Urinary bladder (tissue), 4 donors: ENCODE measurements around the gene MYOF. TPM values are rescaled to one million over a fixed set of nuclear protein-coding genes. Genes with fewer than 3 reads are reported as not detected.
"Not testable (repeated sequence)": the region's sequence is repeated elsewhere in the genome, so short reads cannot be mapped to it uniquely, and the experiment has no call there.

Experiments used
- DNase-seq: peaks from one replicate; pipeline ENCODE4 v3.0.0-alpha.2; 2015; ENCODE audit errors: extremely low spot score
- H3K27ac ChIP-seq: one replicate; pipeline ENCODE4 v1.5.1; 2013; ENCODE audit warnings: low read depth, mild to moderate bottlenecking, moderate library complexity
- H3K36me3 ChIP-seq: one replicate; pipeline ENCODE4 v1.6.1; 2013; ENCODE audit warnings: mild to moderate bottlenecking, moderate library complexity; ENCODE audit not compliant: insufficient read depth
- H3K4me1 ChIP-seq: one replicate; pipeline ENCODE4 v1.6.1; 2013; ENCODE audit warnings: mild to moderate bottlenecking, moderate library complexity; ENCODE audit not compliant: insufficient read depth
- H3K4me3 ChIP-seq: one replicate; pipeline ENCODE4 v1.5.1; 2013; ENCODE audit warnings: low read depth, low read length
- WGBS: extraction: QIAGEN DNeasy Blood & Tissue Kit; methylation state at CpG from one replicate; pipeline ENCODE4 v1.1.7; 2013; 5-methylcytosine and 5-hydroxymethylcytosine counted together
- polyA plus RNA-seq: library from polyadenylated mRNA; stranded (reverse); fragments of 200-250 nt; gene quantifications from one replicate; pipeline ENCODE4 v1.2.3, GENCODE V29; 2013
- total RNA-seq: library from RNA; depleted of rRNA; stranded (reverse); fragments of >200 nt; gene quantifications from one replicate; pipeline ENCODE4 v1.2.3, GENCODE V29; 2014
- donor health status: healthy with polysubstance abuse.
- donor health status: healthy.

The MYOF gene
- total and polyA plus RNA-seq, 2 donors, result 61.3 to 99.1 TPM

DNA sequence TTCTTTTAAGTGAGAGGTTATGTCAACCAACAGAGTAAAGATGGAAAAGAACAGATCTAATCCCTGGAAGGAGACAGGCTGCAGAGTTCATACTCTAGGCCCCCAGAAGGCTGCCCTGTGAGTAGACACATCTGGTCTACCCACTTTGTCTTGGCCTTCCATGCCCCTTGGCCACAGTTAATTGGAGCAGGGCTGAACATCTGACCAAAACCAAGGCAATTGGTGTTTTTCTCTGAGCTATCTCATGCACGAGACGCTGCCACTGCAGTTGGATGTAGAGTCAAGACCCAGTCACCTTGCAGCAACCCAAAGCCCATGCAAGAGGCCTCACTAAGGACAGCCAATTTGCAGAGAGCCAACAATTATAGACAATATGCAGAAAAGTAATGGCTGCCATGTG is 9.0 kb downstream of the MYOF start:
- no peak for DNase-seq

DNA sequence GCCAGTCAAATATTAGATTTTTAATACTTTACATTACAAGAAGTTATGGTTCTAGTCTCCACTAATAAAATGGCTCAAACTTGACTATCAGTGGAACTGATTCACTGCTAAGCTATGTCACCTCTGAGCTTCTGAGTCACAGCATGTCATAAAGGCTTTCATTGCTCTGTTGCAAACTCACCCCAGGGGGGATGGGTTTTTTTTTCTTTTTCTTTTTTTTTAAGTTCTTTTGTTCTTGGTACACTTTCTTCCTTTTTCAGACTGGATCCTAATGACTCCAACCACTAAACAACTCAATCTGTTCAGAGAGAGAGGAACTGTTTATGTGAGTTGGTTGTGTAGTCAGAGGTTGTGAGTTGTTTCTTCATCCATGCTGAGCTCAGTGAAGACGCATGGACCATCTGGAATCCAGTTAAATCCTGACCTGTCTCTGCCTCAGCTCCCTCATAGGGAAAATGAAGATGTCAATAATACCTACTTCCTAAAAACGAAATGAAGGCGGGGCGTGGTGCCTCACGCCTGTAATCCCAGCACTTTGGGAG is 11.0 kb downstream of the MYOF start:
- Histone ChIP-seq H3K4me3 (no peak overlapping the region), H3K36me3 (no peaks in the 10 kb centered on the region), H3K4me1 (no peaks in the 10 kb centered on the region), H3K27ac (peak overlapping the region; percentile 70)
- 71% methylated on average over 5 of the region's 5 CpGs for WGBS
- peak; percentile 56 for DNase-seq

More for the DNA sequence above, 9.0 kb downstream of the MYOF start:
- no peak overlapping the region for H3K27ac ChIP-seq
- 95% methylated on average over 2 of the region's 2 CpGs for WGBS
- no peak overlapping the region for H3K4me3 ChIP-seq
- no peaks in the 10 kb centered on the region for H3K36me3 ChIP-seq
- no peaks in the 10 kb centered on the region for H3K4me1 ChIP-seq

DNA sequence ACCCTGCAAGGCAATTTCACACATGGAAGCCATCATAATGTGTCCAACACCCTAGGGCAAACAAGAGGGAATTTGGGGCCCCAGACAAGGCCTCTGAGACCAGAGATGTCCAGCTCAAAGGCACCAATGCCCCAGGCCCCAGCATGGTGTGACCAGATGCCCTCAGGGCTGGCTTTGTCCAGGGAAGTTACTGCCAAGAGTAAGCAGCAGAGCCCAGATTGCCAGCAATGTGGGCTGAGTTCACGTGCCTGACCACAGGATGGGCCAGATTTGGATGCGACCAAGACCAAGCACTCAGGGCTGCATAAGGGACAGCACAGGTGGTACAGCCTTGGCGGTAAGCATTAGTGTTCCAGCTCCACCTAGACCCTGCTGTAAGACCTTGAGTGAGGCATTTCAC is 12.7 kb downstream of the MYOF start:
- 89% methylated on average over 3 of the region's 3 CpGs for WGBS
- Histone ChIP-seq H3K4me3 (no peak overlapping the region), H3K4me1 (no peaks in the 10 kb centered on the region), H3K27ac (peak overlapping the region; percentile 13), H3K36me3 (no peaks in the 10 kb centered on the region)
- DNase-seq, result no peak

DNA sequence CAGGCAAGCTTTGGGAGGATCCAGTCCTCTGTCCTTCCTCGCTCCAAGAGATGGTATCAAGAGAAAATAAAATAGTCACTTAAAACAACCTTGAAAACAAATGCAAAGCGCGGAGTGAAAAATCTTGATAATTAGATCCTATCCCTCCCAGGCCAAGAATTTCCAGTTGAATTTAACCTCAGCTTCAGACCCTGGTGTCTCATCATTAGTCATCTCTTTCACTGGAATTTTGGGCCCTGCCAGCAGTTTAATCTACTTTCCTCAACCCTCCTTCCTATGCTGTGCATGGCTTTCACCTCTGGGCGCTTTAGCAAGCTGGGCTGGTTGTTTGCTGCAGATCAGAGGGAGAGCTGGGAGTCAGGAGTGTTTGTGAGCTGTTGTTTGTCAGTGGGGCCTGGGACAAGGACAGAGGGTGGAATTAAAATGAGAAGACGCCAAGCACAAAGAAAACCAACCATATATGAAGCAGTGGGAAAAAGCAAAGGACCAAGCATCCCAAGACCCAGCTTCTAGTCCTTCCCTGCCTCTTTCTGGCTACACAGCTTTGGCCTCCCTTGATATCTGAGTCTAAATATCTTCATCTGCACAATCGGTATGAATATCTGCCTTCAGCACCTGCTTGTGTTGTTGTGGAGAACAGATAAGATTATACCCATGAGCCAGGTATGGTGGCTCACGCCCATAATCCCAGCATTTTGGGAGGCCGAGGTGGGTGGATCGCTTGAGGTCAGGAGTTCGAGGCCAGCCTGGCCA is 13.5 kb downstream of the MYOF start:
- Histone ChIP-seq H3K4me3 (no peak overlapping the region), H3K27ac (peak overlapping the region; percentile 33), H3K4me1 (peaks cover 2% of the 10 kb centered on the region), H3K36me3 (no peaks in the 10 kb centered on the region)
- no peak for DNase-seq
- 60% methylated on average over 10 of the region's 10 CpGs for WGBS

DNA sequence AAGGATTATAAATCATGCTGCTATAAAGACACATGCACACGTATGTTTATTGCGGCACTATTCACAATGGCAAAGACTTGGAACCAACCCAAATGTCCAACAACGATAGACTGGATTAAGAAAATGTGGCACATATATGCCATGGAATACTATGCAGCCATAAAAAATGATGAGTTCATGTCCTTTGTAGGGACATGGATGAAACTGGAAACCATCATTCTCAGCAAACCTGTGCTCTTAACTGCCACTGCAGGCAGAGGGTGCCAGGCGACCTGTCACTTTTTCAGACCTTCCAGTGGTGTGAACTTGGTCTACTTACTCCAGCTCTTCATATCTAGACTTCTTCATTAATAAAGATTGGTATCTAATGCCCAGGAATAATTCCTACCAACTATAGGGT is 14.5 kb downstream of the MYOF start:
- H3K27ac ChIP-seq, result peak overlapping the region; percentile 14
- not testable (repeated sequence) for DNase-seq, H3K4me1 ChIP-seq, H3K36me3 ChIP-seq, H3K4me3 ChIP-seq
- 75% methylated on average over 2 of the region's 4 CpGs for WGBS

DNA sequence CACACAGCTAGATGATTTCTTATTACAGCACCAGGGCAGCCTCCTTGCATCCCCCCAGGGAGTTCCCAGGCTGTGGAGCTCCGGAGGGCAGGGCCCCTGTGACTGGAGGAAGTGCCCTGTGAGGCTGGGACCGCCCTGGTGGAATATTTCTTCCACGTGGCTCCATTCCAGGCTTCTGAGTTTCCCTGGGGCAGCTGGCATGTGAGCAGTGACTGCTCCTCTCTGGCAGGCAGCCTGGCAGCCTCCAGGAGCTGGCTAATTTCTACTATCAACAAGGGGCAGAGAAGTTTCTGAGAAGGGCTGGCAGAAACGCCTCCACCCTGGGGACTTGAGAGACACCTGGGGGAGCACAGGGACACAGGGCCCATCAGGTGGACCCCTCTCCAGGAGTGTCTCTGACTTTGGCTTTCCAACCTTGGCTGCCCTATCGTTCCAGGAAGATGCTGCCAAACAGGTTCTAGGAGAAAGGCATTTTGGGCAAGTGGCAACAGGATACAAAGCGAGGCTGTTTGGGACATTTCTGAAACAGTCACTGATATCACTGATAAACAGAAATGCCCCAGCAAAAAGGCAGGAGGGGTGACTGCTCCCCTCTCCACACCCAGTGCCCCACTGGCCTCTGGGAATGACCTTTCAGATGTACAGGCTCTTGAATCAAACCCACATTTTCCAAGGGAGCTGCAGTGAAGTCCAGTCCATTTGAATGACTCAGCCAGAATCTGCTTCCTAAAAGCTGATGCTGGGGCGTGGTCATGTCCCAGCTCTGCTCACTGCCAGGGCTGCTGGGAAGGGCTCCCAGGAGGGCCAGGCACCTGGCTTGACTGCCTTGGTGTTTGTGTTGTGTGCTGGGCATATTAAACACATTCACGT is 16.1 kb downstream of the MYOF start:
- peaks cover 2% of the 10 kb centered on the region for H3K4me1 ChIP-seq
- WGBS, result 25% methylated on average over 8 of the region's 8 CpGs
- H3K36me3 ChIP-seq, result no peaks in the 10 kb centered on the region
- peak; percentile 89 for DNase-seq
- no peak overlapping the region for H3K4me3 ChIP-seq
- peak overlapping the region; percentile 90 for H3K27ac ChIP-seq

DNA sequence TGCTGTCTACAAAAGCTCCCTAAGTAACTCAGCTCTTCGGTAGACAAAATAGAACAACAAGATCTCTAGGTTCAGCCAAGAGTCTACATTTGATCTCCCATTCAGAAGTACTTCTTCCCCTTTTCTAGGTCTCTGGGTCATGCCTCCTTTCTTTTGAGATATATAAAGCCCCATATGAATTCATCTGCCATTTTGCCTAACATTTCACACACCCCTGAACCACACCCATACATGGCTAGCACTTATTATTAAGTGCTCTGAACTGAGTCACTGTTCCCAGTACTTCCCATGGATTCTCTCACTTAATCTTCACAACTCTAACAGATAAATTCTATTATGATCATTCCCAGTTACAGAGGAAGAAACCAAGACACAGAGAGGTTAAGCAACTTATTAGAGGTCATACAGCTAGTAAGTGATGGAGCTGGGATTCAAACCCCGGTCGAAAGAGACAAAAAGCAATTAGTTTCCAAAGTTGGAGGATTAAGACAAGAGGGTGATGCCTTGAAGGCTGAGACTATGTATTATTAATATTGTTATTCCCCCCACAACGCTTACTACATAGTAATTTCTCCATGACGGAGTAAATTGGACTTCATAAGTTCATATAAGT is 17.3 kb downstream of the MYOF start:
- Histone ChIP-seq H3K4me1 (peaks cover 2% of the 10 kb centered on the region), H3K36me3 (no peaks in the 10 kb centered on the region), H3K27ac (peak overlapping the region; percentile 71), H3K4me3 (no peak overlapping the region)
- no peak for DNase-seq
- WGBS, result 75% methylated on average over 5 of the region's 5 CpGs

DNA sequence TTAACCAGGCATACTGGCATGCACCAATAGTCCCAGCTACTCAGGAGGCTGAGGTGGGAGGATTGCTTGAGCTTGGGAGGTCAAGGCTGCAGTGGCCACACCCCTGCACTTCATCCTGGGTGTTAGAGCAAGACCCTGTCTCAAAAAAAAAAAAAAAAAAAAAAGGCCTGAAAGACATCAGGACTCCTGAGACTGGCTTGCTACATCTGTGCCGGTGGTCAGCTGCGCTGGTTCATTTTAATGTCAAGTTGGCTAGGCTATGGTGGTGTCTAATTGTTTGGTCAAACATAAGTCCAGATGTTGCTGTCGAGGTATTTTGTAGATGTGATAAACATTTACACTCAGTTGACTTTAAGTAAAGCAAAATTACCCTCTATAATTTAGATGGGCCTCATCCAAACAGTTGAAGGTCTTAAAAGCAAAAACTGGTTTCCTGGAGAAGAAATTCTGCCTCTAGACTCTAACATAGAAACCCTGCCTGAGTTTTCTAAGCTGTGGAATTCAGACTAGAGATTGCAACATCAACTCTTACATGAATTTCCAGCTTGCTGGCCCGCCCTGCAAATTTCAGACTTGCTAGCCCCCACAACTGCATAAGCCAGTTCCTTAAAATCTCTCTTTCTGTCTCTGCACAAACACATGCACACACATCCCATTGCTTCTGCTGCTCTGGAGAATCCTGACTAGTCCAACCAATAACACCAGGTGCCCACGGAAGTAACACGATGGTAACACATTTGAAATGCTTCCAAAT is 18.2 kb downstream of the MYOF start:
- Histone ChIP-seq H3K4me3 (no peak overlapping the region), H3K27ac (peak overlapping the region; percentile 48), H3K4me1 (peaks cover 3% of the 10 kb centered on the region), H3K36me3 (no peaks in the 10 kb centered on the region)
- 36% methylated on average over 6 of the region's 6 CpGs for WGBS
- DNase-seq, result no peak

DNA sequence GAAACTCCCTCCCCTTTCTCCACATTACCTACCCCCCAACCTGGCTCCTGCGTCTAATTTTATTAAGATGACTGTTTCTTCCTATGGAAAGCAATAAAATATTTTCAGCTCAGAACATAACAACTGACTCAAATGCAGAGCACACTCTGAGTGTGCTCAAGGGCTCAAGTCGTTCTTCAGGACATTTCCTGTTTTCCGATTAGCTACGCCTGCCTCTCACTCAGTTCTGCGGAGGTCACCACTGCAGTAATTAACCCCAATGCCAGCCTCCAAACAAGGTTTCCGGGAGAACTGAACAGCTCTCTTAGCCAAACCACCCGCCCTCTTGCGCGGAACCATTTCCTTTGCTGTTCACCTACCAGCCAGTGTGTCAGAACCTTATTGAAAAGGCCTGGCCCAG is 19.3 kb downstream of the MYOF start:
- Histone ChIP-seq H3K4me1 (peaks cover 3% of the 10 kb centered on the region), H3K36me3 (no peaks in the 10 kb centered on the region), H3K27ac (no peak overlapping the region), H3K4me3 (no peak overlapping the region)
- no peak for DNase-seq
- WGBS, result 48% methylated on average over 9 of the region's 9 CpGs

DNA sequence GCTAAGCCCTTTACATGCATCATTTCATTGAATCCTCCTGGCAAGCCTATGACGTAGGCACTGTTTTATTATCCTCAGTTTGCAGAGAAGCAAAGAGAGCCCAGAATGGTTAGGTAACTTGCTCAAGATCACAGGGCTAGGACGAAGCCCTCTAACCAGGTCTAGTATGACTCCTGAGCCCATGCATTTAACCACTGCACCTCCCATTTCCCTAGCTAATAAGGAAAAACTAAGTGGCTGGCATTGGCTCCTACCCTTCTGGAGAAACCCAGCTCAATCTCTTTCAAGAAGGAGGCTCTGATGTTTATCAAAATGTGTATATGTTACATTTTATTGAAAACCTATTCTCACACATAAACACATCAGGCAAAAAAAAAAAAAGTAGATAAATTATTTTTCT is 19.8 kb downstream of the MYOF start:
- DNase-seq, result no peak
- 53% methylated on average over 2 of the region's 2 CpGs for WGBS
- Histone ChIP-seq H3K4me3 (no peak overlapping the region), H3K36me3 (no peaks in the 10 kb centered on the region), H3K27ac (no peak overlapping the region), H3K4me1 (peaks cover 3% of the 10 kb centered on the region)

DNA sequence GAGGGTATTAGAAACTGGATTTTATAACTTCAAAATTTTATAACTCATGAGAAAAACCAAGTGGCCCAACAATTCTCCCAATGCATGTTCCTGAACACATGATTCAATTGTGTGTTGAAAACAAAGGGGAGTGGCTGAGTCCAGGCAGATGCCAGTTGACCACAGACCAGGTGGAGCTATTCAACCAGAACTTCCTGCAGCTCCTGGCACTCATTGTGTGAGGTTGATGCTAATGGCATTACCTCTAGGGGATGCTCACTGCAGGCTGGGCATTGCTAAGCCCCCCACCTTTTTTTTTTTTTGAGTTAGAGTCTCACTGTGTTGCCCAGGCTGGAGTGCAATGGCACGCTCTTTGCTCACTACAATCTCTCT is 20.3 kb downstream of the MYOF start:
- Histone ChIP-seq H3K4me3 (no peak overlapping the region), H3K27ac (no peak overlapping the region), H3K36me3 (no peaks in the 10 kb centered on the region), H3K4me1 (peaks cover 3% of the 10 kb centered on the region)
- no peak for DNase-seq
- WGBS, result 100% methylated on average over 1 of the region's 1 CpG

DNA sequence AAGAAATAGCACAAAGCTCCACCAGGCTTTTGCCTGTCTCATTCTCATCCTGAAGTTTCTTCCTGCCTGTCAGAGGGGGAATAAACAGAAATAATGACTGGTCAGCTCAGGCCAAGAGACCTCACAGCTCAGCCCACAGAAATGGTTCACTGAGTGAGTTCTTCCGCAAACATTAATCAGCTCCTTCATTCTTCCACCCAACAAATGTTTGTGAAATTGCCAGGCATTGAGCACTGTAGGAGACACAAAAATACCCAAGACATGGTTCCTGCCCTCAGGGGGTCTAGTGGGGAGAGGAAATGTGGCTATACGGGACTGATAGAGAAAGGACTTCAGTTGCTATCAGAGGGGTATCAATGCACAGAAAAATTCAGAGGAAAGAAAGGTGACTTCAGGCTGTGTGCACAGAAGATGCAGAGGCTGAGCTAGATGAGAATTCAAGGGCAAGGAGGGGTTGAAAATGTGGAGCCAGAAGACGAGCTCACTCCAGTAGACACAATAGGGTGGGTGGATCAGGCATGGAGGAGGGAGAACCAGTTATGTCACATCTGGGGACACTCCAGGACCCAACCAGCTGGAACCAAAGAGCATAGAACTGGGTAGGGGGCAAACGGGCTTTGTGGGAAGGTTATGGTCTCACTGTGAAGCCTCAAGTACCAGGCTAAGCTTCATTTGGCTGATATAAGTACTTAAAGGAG is 20.9 kb downstream of the MYOF start:
- peak overlapping the region; percentile 72 for H3K27ac ChIP-seq
- peaks cover 3% of the 10 kb centered on the region for H3K4me1 ChIP-seq
- H3K36me3 ChIP-seq, result no peaks in the 10 kb centered on the region
- H3K4me3 ChIP-seq, result no peak overlapping the region
- no peak for DNase-seq
- WGBS, result 38% methylated on average over 4 of the region's 4 CpGs
